GM21367 (cell line): ENCODE measurements around the gene IGF2BP2.
"Not testable (repeated sequence)": the region's sequence is repeated elsewhere in the genome, so short reads cannot be mapped to it uniquely, and the experiment has no call there.

Source experiments
- ATAC-seq: cut with Tn5 transposase; IDR thresholded peaks from one replicate; pipeline ENCODE4 v1.9.1; 2021; ENCODE audit not compliant: unreplicated experiment

The IGF2BP2 gene

GRCh38 chr3:185825006-185825638 lies at the start of gene IGF2BP2:
IGF2BP2 (minus strand) TSS chr3:185825042; CDS start chr3:185824960, 82 bp downstream.
- ATAC-seq, result peak; percentile 70

GRCh38 chr3:185874119-185874518 lies 49.3 kb upstream of the IGF2BP2 start:
- no peak for ATAC-seq

DNA sequence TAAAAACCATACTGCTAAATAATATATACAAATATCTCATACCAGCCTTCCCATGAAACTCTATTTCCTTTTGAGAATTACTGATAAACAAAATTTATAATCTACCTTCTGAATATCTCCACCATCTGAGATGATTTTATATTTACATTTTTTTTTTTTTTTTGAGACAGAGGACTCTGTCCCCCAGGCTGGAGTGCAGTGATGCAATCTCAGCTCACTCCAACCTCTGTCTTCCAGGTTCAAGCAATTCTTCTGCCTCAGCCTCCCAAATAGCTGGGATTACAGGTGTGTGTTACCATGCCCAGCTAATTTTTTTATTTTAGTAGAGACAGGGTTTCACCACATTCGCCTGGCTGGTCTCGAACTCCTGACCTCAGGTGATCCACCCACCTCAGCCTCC lies 42.8 kb upstream of the IGF2BP2 start:
- no peak for ATAC-seq

DNA sequence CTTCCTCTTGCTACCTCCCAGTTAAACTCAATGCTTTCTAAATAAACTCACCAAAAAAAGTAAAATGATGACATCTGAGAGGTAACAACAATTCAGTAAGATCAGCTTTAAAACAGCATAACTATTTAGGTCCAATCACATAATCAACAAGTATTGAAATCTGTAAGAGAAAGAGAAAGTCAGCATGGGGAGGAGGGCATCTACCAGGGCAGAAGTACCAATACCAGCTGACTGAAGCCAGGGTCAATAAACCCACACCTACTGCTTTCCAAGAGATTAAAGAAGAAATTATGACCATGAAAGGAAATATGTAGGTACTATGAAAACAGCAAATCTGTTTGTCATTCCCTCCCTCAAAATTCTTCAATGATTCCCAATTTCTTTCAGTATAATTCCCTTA lies 42.2 kb upstream of the IGF2BP2 start:
- ATAC-seq, result no peak

- no peak for ATAC-seq
Measured at GRCh38 chr3:185866555-185866954, 41.7 kb upstream of the IGF2BP2 start.

GRCh38 chr3:185865247-185865646 lies 40.4 kb upstream of the IGF2BP2 start:
- no peak for ATAC-seq

DNA sequence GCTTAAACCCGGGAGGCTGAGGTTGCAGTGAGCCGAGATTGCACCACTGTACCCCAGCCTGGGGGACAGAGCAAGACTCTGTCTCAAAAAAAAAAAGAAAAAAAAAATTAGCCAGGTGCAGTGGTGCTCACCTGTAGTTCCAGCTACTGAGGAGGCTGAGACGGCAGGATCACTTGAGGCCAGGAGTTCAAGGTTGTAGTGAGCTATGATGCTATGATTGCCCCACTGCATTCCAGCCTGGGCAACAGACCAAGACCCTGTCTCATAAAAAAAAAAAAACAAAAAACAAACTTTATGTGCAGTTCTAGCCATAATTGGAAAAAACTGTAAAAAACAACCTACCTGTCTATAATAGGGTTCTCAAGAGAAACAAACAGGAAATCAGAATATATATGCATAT lies 39.9 kb upstream of the IGF2BP2 start:
- no peak for ATAC-seq

DNA sequence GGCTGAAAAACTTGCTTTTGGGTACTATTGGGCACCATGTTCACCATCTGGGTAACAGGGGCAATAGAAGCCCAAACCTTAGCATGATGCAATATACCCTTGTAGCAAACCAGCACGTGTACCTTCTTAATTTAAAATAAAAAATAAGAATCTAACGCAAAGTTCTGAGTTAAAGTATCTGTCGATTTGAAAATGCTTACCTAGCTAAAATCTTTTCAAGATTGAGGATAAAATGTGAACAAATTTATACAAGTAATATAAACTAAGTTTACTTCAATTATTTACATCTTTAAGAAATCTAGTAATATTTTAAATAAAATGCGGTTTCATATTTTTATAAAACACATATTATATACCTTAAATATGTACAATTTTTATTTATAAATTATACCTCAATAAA lies 38.1 kb upstream of the IGF2BP2 start:
- no peak for ATAC-seq

DNA sequence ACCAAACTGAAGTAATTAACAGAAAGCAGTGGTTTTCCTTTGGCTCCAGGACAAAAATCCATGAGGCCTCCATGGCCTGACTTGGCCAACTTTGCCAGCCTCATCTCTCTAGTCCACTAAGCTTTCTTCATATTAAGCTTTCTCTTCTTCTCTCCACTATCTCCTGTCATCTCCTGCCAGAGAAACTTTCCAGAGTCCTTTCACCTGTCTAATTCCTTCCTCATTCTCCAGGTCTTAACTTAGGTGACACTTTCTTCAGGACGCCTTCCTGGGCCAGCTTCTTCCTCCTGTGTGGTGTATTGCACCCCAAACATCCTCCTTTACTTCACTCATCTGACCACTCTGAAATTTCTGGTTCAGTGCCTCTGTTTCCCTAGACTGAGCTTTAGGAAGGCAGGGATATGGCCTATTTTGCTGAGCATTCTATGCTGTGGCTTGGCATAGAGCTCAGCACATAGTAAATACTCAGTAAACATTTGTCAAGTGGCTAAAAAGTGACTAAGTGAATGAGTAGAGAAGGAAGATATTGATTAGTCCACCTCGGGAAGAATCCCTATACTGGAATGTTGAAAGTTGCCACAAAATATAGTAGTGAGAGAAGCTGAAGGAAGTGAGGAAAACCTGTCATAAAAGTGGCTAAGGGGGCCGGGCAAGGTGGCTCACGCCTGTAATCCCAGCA lies 34.6 kb upstream of the IGF2BP2 start:
- no peak for ATAC-seq

DNA sequence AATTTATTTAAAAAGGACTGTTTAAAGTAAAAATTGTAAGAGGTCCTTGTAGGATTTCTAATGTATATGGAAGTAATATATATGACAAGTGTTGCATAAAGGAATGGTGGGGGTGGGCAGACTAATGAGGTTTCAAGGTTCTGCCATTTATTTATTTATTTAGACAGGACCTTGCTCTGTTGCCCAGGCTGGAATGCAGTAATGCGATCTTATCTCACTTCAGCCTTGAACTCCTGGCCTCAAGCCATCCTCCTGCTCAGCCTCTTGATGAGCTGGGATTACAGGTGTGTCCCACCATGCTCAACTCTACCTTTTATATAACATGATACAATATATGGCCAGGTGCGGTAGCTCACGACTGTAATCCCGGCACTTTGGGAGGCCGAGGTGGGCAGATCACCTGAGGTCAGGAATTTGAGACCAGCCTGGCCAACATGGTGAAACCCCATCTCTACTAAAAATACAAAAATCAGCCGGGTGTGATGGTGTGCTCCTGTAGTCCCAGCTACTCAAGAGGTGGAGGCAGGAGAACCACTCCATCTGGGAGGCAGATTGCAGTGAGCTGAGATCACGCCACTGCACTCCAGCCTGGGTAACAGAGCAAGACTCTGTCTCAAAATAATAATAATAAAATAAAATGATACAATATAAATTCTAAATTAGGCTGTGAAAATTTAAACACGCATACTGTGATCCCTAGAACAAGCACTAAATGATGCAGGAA lies 33.8 kb upstream of the IGF2BP2 start:
- no peak for ATAC-seq

GRCh38 chr3:185857208-185857607 lies 32.4 kb upstream of the IGF2BP2 start:
- ATAC-seq, result no peak

- no peak for ATAC-seq
Measured at GRCh38 chr3:185856652-185857051, 31.8 kb upstream of the IGF2BP2 start.

DNA sequence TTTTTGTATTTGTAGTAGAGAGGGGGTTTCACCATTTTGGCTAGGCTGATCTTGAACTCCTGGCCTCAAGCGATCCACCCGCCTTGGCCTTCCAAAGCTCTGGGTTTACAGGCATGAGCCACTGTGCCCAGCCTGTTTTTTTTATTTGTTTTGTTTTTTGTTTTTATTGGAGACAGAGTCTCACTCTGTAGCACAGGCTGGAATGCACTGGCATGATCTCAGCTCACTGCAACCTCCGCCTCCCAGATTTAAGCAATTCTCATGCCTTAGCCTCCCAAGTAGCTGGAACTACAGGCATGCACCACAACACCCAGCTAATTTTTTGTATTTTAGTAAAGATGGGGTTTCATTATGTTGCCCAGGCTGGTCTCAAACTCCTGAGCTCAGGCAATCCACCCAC lies 28.9 kb upstream of the IGF2BP2 start:
- not testable (repeated sequence) for ATAC-seq

DNA sequence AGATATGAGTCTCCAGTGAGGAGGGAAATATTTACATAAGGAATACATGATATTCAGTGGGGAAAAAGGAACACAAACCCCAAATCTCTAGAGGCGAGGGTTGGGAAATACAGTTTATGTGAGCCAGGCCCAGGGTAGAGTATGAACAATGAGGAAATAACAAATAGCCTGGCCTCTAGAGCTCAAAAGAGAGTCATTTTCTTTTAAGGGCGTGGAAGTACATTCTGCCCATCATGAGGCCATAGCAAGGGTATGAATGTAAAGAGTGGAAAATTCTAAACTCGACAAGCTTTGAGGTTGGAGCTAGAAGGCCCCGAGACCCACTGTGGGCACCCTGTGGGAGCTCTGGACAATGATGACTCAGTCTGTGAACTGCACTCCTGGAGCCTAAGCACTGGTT lies 27.8 kb upstream of the IGF2BP2 start:
- no peak for ATAC-seq

DNA sequence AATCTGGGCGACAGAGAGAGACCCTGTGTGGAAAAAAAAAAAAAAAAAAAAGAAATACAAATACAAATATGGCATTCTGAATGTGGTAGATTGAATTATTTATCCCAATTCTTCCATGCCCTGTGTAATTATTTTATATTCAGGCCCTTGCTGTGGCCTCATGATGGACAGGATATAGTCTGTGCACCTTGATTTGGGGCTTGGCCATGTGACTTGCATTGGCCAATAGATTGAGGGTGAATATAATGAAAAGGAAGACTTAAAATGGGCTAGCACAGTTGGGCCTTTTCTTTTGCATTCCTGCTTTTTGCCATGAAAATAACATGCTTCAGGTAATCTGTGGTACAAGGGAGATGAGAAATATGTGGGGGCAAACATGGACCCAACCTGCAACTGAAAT lies 27.1 kb upstream of the IGF2BP2 start:
- no peak for ATAC-seq

- ATAC-seq, result no peak
Measured at GRCh38 chr3:185851046-185851445, 26.2 kb upstream of the IGF2BP2 start.

DNA sequence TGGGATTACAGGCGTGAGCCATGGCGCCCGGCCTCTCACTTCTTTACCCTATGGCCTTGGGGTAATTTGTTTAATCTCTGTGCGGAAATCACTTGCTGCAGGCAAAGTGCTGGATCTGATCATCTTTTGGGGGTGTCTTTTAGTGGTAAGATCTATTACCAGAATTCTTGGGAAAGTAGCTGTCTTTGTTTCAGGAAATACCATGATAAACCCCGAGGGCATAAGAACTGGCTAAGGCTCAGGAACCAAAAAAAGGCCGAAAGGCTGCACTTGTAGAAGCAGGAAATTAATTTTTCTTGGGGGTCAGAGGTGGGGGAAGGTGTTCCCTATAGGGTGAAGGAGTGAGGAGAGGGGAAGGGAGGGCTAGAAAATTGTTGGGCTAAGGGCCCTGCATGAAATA lies 22.7 kb upstream of the IGF2BP2 start:
- no peak for ATAC-seq

- no peak for ATAC-seq
Measured at GRCh38 chr3:185846037-185846436, 21.2 kb upstream of the IGF2BP2 start.

- no peak for ATAC-seq
Measured at GRCh38 chr3:185844051-185844450, 19.2 kb upstream of the IGF2BP2 start.

- no peak for ATAC-seq
Measured at GRCh38 chr3:185843635-185844034, 18.8 kb upstream of the IGF2BP2 start.

DNA sequence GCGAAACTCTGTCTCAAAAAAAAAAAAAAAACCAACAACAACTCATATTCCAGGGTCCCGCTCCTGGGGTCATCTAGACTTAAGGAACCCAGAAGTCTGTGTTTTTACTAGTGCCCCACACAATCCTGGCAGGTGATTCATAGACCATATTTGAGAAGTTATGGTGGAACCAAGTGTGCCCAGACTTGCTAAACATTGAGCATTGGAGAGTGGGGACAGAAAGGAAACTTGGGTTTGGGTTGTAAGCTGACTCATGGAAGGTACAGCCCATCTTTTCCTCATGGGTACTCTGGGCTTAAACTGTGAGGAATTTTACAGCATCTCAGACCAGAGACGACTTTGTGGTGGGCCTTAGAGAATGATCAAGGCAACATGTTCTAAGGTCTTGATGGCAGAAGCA lies 18.3 kb upstream of the IGF2BP2 start:
- ATAC-seq, result no peak

- no peak for ATAC-seq
Measured at GRCh38 chr3:185842241-185842640, 17.4 kb upstream of the IGF2BP2 start.
